Lower leg skin (tissue), 4 donors: Measurements from ENCODE around the gene BMP8B. TPM values are rescaled to one million over a fixed set of nuclear protein-coding genes. Genes with fewer than 3 reads are reported as not detected.

Experiments
- DNase-seq, 2 donors: peaks; one replicate each; pipeline ENCODE4 v3.0.0-alpha.2; 2019; ENCODE audit warnings: low spot score in 2 of 2
- H3K4me3 ChIP-seq: fragments of 200-600 bp; sonication (generic); 2 replicates; pipeline ENCODE4 v1.5.1; 2017; ENCODE audit warnings: mild to moderate bottlenecking, low read depth; ENCODE audit not compliant: poor library complexity, severe bottlenecking
- POLR2A ChIP-seq, 2 donors: fragments of 450-650 bp; IDR thresholded peaks; one replicate each; pipeline ENCODE4 v1.6.1; 2016 to 2017; ENCODE audit warnings: antibody characterized with exemption in 2 of 2, mild to moderate bottlenecking in 1 of 2, moderate library complexity in 1 of 2
- WGBS, 2 donors: methylation state at CpG; one replicate each; pipeline ENCODE4 v1.1.5; 2018; 5-methylcytosine and 5-hydroxymethylcytosine counted together
- intact Hi-C: fragments of 100-400 bp; cut with DNase I; formaldehyde crosslinking; loops from one replicate; pipeline ENCODE4 v1.15.0; 2023; ENCODE audit warnings: low total_unique reads
- total RNA-seq, 4 donors: library from RNA; depleted of rRNA; stranded (reverse); fragments of >200 nt; gene quantifications; one replicate each; pipeline ENCODE4 v1.1.0, GENCODE V29; 2016
- TF ChIP-seq, protein P1 (sequence below), 3 donors: fragments of 450-650 bp; IDR thresholded peaks; one replicate each; pipeline ENCODE4 v1.5.1; 2016; ENCODE audit warnings: antibody characterized with exemption in 3 of 3, mild to moderate bottlenecking in 3 of 3, moderate library complexity in 2 of 3

The BMP8B gene
- total RNA-seq, 4 donors from 2014 or later, result 1.1 to 2.2 (median 1.5) TPM

DNA sequence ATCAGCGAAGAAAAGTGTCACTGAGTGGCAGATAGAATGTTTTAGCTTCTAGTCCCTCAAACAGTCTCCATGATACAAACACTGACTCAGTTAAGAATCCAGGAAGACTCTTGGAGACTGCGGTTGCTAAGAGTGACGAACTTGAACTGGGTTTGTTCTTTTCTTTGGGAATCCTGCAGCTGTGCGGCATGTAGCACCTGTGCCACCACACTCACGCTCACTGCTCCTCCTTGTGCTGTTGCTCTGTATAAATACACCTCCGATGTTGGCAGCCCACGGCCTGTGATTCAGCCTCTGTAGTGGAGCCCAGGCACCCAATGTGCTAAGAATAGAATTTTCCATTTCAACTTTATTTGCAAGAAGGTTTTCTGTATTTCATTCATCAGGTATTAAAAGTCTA lies 55.5 kb downstream of the BMP8B start:
- 57 to 67% methylated on average over 7 of the region's 7 CpGs for whole genome bisulfite sequencing, 2 donors
- intact Hi-C loops, result no loop called here
- no peak for TF ChIP-seq POLR2A (IDR thresholded peaks at IDR 0.05)
- TF ChIP-seq, protein P1, sequence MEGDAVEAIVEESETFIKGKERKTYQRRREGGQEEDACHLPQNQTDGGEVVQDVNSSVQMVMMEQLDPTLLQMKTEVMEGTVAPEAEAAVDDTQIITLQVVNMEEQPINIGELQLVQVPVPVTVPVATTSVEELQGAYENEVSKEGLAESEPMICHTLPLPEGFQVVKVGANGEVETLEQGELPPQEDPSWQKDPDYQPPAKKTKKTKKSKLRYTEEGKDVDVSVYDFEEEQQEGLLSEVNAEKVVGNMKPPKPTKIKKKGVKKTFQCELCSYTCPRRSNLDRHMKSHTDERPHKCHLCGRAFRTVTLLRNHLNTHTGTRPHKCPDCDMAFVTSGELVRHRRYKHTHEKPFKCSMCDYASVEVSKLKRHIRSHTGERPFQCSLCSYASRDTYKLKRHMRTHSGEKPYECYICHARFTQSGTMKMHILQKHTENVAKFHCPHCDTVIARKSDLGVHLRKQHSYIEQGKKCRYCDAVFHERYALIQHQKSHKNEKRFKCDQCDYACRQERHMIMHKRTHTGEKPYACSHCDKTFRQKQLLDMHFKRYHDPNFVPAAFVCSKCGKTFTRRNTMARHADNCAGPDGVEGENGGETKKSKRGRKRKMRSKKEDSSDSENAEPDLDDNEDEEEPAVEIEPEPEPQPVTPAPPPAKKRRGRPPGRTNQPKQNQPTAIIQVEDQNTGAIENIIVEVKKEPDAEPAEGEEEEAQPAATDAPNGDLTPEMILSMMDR (IDR thresholded peaks at IDR 0.05), result no peak
- no peak for DNase-seq
- H3K4me3 ChIP-seq, result no peak overlapping the region

DNA sequence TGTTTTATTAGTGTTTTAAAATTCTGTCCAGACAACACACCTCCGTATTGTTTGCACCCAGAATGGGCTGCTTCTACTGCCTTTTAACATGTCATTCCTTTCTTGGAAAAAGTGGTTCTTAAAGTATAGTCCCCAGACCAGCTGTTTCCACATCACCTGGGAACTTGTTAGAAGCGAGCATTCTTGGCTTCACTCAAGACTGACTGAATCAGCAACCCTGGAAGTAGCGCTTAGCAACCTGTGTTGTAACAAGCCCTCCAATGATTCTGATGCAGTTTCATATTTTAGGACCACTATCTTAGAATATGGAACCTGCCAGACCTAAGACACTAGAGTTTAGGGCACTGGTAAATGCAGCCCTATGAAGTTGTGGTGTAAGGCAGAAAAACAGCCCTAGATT lies 55.9 kb downstream of the BMP8B start:
- H3K4me3 ChIP-seq, result no peak overlapping the region
- no peak for TF ChIP-seq POLR2A (IDR thresholded peaks at IDR 0.05)
- TF ChIP-seq, protein P1 (IDR thresholded peaks at IDR 0.05), result no peak
- DNase-seq, result no peak
- WGBS, 2 donors, result 46 to 51% methylated on average over 3 of the region's 3 CpGs
- intact Hi-C loops, result no loop called here

DNA sequence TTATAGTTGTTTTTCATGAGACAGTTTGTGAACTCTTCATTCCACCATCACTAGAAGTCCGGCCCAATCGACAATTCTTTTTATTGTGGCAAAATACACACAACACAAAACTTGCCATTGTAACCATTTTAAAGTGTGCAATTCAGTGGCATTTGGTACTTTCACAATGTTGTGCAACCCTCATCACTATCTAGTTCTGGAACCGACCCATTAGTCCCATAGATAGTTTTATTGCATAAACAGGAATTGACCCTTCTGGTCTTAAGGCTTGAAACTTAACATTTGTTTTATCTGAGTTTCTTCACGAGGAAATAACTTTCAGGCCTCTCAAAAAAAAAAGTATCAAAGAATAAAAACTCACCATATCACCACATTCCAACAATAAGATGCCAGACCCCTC lies 58.8 kb downstream of the BMP8B start:
- DNase-seq, result no peak
- 53 to 73% methylated on average over 3 to 4 of the region's 4 CpGs for WGBS, 2 donors
- TF ChIP-seq, protein P1 (IDR thresholded peaks at IDR 0.05), result no peak
- no peak for TF ChIP-seq POLR2A (IDR thresholded peaks at IDR 0.05)
- H3K4me3 ChIP-seq, result no peak overlapping the region
- intact Hi-C loops, result loop anchor here (10.0 kb wide), 1 partner anchor 1885 kb away; no protein-coding TSS in a partner anchor

DNA sequence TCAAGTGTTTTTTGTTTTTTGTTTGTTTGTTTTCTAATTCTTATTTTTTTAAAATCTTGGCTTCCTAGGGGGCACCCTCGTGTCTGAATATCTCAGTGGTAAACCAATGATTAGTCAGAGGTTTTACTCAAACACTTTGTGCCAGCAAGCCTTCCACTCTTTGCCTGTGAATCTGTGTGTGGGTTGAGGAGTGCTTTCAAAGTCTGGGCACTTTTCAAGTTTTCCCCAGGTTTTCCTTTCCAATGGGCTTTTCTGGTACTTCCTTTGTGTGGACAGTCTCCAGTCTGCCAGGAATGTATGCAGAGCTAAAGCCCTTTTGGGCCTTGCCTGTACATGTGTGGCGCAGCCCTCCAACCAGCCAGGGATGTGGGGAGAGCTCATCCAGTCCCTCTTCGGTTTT lies 59.6 kb downstream of the BMP8B start:
- no peak overlapping the region for H3K4me3 ChIP-seq
- TF ChIP-seq, protein P1 (IDR thresholded peaks at IDR 0.05), result no peak
- TF ChIP-seq POLR2A (IDR thresholded peaks at IDR 0.05), result no peak
- DNase-seq, result no peak
- intact Hi-C loops, result loop anchor here (10.0 kb wide), 1 partner anchor 1884 kb away; no protein-coding TSS in a partner anchor
- 56 to 62% methylated on average over 3 of the region's 3 CpGs for WGBS, 2 donors

DNA sequence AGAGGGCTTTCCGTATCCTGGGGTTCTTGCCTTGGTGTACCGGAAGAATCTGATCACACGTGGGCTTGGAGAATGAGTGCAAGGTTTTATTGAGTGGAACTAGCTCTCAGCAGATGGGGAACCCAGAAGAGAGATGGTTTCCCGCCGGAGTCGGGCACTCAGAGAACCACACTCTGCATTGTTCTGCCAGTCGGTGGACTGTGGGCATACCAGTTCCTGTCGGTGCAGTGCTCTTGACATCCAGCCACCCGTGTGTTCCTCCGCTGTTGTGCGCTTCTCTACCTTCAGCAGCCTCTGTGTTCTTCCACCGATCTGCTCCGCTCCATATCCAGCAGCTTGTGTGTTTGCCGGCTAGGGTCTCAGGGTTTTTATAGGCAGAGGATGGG lies 60.7 kb downstream of the BMP8B start:
- DNase-seq, result no peak
- intact Hi-C loops, result loop anchor here (10.0 kb wide), 1 partner anchor 1883 kb away; no protein-coding TSS in a partner anchor
- TF ChIP-seq, protein P1 (IDR thresholded peaks at IDR 0.05), result no peak
- TF ChIP-seq POLR2A (IDR thresholded peaks at IDR 0.05), result no peak
- WGBS, 2 donors, result 63 to 75% methylated on average over 14 of the region's 14 CpGs
- no peak overlapping the region for H3K4me3 ChIP-seq
